IMR-90 (cell line): ENCODE measurements around the gene AP3M1. TPM values are rescaled to one million over a fixed set of nuclear protein-coding genes. Genes with fewer than 3 reads are reported as not detected.
A peak's percentile ranks its signal among the peaks of the same experiment; 100 is the strongest.

Source experiments
- ATAC-seq: fragments of 200-7000 bp; cut with Tn5 transposase; 2 replicates; pipeline ENCODE4 v1.9.1; 2020; ENCODE audit warnings: low read depth, mild to moderate bottlenecking, moderate library complexity
- BruUV-seq: library from RNA; stranded (reverse); fragments of 400-500 nt; replicated peaks from 2 replicates; lab custom pipeline; 2021; lab: Mats Ljungman, UMichigan
- CTCF ChIA-PET: fragments of 300-600 bp; formaldehyde crosslinking; extraction: SDS; loops from one replicate; lab custom pipeline; 2021; ENCODE audit warnings: antibody characterized with exemption; lab: Yijun Ruan, JAX
- POLR2A ChIA-PET: fragments of 300-600 bp; sonication (Branson Sonifier 250); formaldehyde crosslinking; loops from one replicate; lab custom pipeline; 2022; ENCODE audit warnings: antibody characterized with exemption; ENCODE audit not compliant: unreplicated experiment; lab: Charles Lee
- DNase-seq: peaks from one replicate; pipeline ENCODE4 v3.0.0; 2013
- H2AFZ ChIP-seq: replicated peaks from 2 replicates; pipeline ENCODE3; 2013; ENCODE audit warnings: low read length, mild to moderate bottlenecking; ENCODE audit not compliant: poor library complexity
- H2AK5ac ChIP-seq: 2 replicates; pipeline ENCODE4 v1.6.1; 2013; ENCODE audit warnings: low read depth, low read length, inconsistent platforms
- H2AK9ac ChIP-seq: replicated peaks from 2 replicates; pipeline ENCODE3; 2013; ENCODE audit warnings: mild to moderate bottlenecking, low read depth, low read length, moderate library complexity; ENCODE audit not compliant: poor library complexity
- H2BK120ac ChIP-seq: 2 replicates; pipeline ENCODE4 v1.6.1; 2013; ENCODE audit warnings: low read depth, low read length, inconsistent platforms
- H2BK15ac ChIP-seq: 3 replicates; pipeline ENCODE4 v1.6.1; 2013; ENCODE audit warnings: low read depth, low read length, inconsistent platforms
- H2BK20ac ChIP-seq: 2 replicates; pipeline ENCODE4 v1.6.1; 2013; ENCODE audit warnings: low read depth, mild to moderate bottlenecking, inconsistent platforms, low read length, moderate library complexity
- H2BK5ac ChIP-seq: 2 replicates; pipeline ENCODE4 v1.6.1; 2013; ENCODE audit warnings: mild to moderate bottlenecking, low read depth, low read length, inconsistent platforms; ENCODE audit not compliant: poor library complexity, severe bottlenecking
- H3K14ac ChIP-seq: replicated peaks from 2 replicates; pipeline ENCODE4 v1.6.1; 2013; ENCODE audit warnings: low read depth, low read length, inconsistent platforms
- H3K18ac ChIP-seq: 2 replicates; pipeline ENCODE4 v1.6.1; 2013; ENCODE audit warnings: low read depth, low read length, control low read depth
- H3K23ac ChIP-seq: 2 replicates; pipeline ENCODE4 v1.6.1; 2013; ENCODE audit warnings: low read depth, low read length, inconsistent platforms
- H3K27ac ChIP-seq: 2 replicates; pipeline ENCODE4 v1.5.1; 2013; ENCODE audit warnings: mild to moderate bottlenecking, control low read depth, low read length; ENCODE audit not compliant: insufficient read depth
- H3K27me3 ChIP-seq: 2 replicates; pipeline ENCODE4 v1.6.1; 2013; ENCODE audit warnings: low read length; ENCODE audit not compliant: control insufficient read depth, insufficient read depth
- H3K36me3 ChIP-seq: 2 replicates; pipeline ENCODE4 v1.6.1; 2013; ENCODE audit warnings: low read length, mixed read lengths; ENCODE audit not compliant: control insufficient read depth, insufficient read depth
- H3K4ac ChIP-seq: 2 replicates; pipeline ENCODE4 v1.6.1; 2013; ENCODE audit warnings: low read depth, low read length, inconsistent platforms
- H3K4me1 ChIP-seq: 2 replicates; pipeline ENCODE4 v1.6.1; 2013; ENCODE audit warnings: low read length, mixed read lengths; ENCODE audit not compliant: control insufficient read depth, insufficient read depth
- H3K4me2 ChIP-seq: 2 replicates; pipeline ENCODE4 v1.6.1; 2013; ENCODE audit warnings: low read depth, mild to moderate bottlenecking, control low read depth, low read length, moderate library complexity
- H3K4me3 ChIP-seq: 2 replicates; pipeline ENCODE4 v1.5.1; 2013; ENCODE audit warnings: low read depth, mild to moderate bottlenecking, control low read depth, low read length, moderate library complexity; ENCODE audit not compliant: insufficient read depth
- H3K56ac ChIP-seq: 2 replicates; pipeline ENCODE4 v1.6.1; 2013; ENCODE audit warnings: low read length, inconsistent platforms; ENCODE audit not compliant: insufficient read depth; ENCODE audit errors: extremely low read depth
- H3K79me1 ChIP-seq, 2 experiments: 2 replicates each; pipeline ENCODE4 v1.6.1; 2013; ENCODE audit warnings: low read length in 2 of 2, inconsistent platforms in 1 of 2, low read depth in 1 of 2
- H3K9ac ChIP-seq: 2 replicates; pipeline ENCODE4 v1.6.1; 2013; ENCODE audit warnings: low read depth, low read length, control low read depth
- H3K9me1 ChIP-seq: 2 replicates; pipeline ENCODE4 v1.6.1; 2013; ENCODE audit warnings: low read length, inconsistent platforms; ENCODE audit not compliant: insufficient read depth
- H3K9me3 ChIP-seq: 2 replicates; pipeline ENCODE4 v1.6.1; 2013; ENCODE audit warnings: low read length; ENCODE audit not compliant: control insufficient read depth, insufficient read depth
- H4K20me1 ChIP-seq: 2 replicates; pipeline ENCODE4 v1.6.1; 2013; ENCODE audit warnings: low read length, inconsistent platforms; ENCODE audit not compliant: insufficient read depth
- H4K5ac ChIP-seq: 2 replicates; pipeline ENCODE4 v1.6.1; 2013; ENCODE audit warnings: mild to moderate bottlenecking, low read depth, low read length, control low read depth
- H4K8ac ChIP-seq, 2 experiments: 2 replicates each; pipeline ENCODE4 v1.6.1; 2013; ENCODE audit warnings: low read depth in 2 of 2, low read length in 2 of 2, control low read depth in 1 of 2, inconsistent platforms in 1 of 2
- H4K91ac ChIP-seq: 2 replicates; pipeline ENCODE4 v1.6.1; 2013; ENCODE audit warnings: low read depth, low read length, inconsistent platforms; ENCODE audit not compliant: insufficient read depth
- BHLHE40 ChIP-seq: fragments of 150-350 bp; IDR thresholded peaks from 2 replicates; pipeline ENCODE4 v1.6.1; 2016; ENCODE audit warnings: mild to moderate bottlenecking, low read depth, low read length
- CEBPB ChIP-seq: IDR thresholded peaks from 2 replicates; pipeline ENCODE4 v1.6.1; 2012; ENCODE audit warnings: low read depth, low read length, improper control_type of control experiment
- CHD1 ChIP-seq: IDR thresholded peaks from 2 replicates; pipeline ENCODE4 v1.6.1; 2012; ENCODE audit warnings: low read depth, low read length, improper control_type of control experiment
- FOS ChIP-seq: fragments of 150-350 bp; IDR thresholded peaks from 2 replicates; pipeline ENCODE4 v1.6.1; 2016; ENCODE audit warnings: low read depth, low read length
- MAFK ChIP-seq: IDR thresholded peaks from 2 replicates; pipeline ENCODE4 v1.6.1; 2012; ENCODE audit warnings: low read depth, low read length, improper control_type of control experiment
- MAZ ChIP-seq: IDR thresholded peaks from 2 replicates; pipeline ENCODE4 v1.6.1; 2012; ENCODE audit warnings: low read depth, mild to moderate bottlenecking, low read length, improper control_type of control experiment, moderate library complexity, borderline replicate concordance
- MXI1 ChIP-seq: IDR thresholded peaks from 2 replicates; pipeline ENCODE4 v1.6.1; 2012; ENCODE audit warnings: low read depth, mild to moderate bottlenecking, low read length, moderate library complexity, borderline replicate concordance
- NFE2L2 ChIP-seq: fragments of 150-350 bp; IDR thresholded peaks from 2 replicates; pipeline ENCODE4 v1.6.1; 2016; ENCODE audit warnings: low read depth, mild to moderate bottlenecking, low read length
- POLR2A ChIP-seq: IDR thresholded peaks from 2 replicates; pipeline ENCODE4 v1.6.1; 2012; ENCODE audit warnings: mild to moderate bottlenecking, low read depth, low read length
- RAD21 ChIP-seq: IDR thresholded peaks from 2 replicates; pipeline ENCODE4 v1.6.1; 2012; ENCODE audit warnings: low read length, improper control_type of control experiment
- RCOR1 ChIP-seq: IDR thresholded peaks from 2 replicates; pipeline ENCODE4 v1.6.1; 2012; ENCODE audit warnings: mild to moderate bottlenecking, low read length, improper control_type of control experiment; ENCODE audit not compliant: insufficient replicate concordance
- RFX5 ChIP-seq: IDR thresholded peaks from 2 replicates; pipeline ENCODE4 v1.8.0; 2012; ENCODE audit warnings: low read depth, mild to moderate bottlenecking, low read length, moderate library complexity
- SMC3 ChIP-seq: fragments of 150-350 bp; IDR thresholded peaks from 2 replicates; pipeline ENCODE4 v1.6.1; 2016; ENCODE audit warnings: low read depth, mild to moderate bottlenecking, antibody characterized with exemption, low read length, moderate library complexity
- WGBS, 2 experiments: methylation state at CpG; one replicate each; pipeline versions ENCODE4 v1.1.5 to v1.1.7; 2013; ENCODE audit warnings: missing lambda C conversion rate in 2 of 2; ENCODE audit not compliant: insufficient read length in 1 of 2; ENCODE audit errors: extremely low coverage in 2 of 2; 5-methylcytosine and 5-hydroxymethylcytosine counted together
- dilution Hi-C: fragments of 300-500 bp; cut with HindIII; formaldehyde crosslinking; loops from one replicate; pipeline ENCODE4 v1.14.3; 2018; ENCODE audit warnings: low sequenced_read_pairs; ENCODE audit not compliant: unreplicated experiment
- in situ Hi-C: fragments of 300-500 bp; cut with MboI; formaldehyde crosslinking; loops from 3 replicates; pipeline ENCODE4 v1.14.3; 2019; ENCODE audit warnings: low sequenced_read_pairs, inconsistent platforms, mixed read lengths
- intact Hi-C: fragments of 100-400 bp; cut with micrococcal nuclease; formaldehyde crosslinking; loops from 2 replicates; pipeline ENCODE4 v1.10.0; 2022
- polyA plus RNA-seq, 3 experiments: library from polyadenylated mRNA; depleted of rRNA; stranded (reverse); fragments of >200 nt; gene quantifications; 2 replicates each; pipeline ENCODE4 v1.2.3, GENCODE V29; 2012; ENCODE audit warnings: low replicate concordance in 1 of 3
- total RNA-seq: library from RNA; depleted of rRNA; stranded (reverse); fragments of >200 nt; gene quantifications from 2 replicates; pipeline ENCODE4 v1.2.3, GENCODE V29; 2012
- TF ChIP-seq, protein P1 (sequence below): fragments of 150-350 bp; IDR thresholded peaks from 2 replicates; pipeline ENCODE4 v1.6.1; 2017; ENCODE audit warnings: mild to moderate bottlenecking, antibody characterized with exemption, low read length, low read depth
- TF ChIP-seq, protein P2 (sequence below): fragments of 150-350 bp; IDR thresholded peaks from 2 replicates; pipeline ENCODE4 v1.6.1; 2016; ENCODE audit warnings: low read depth, mild to moderate bottlenecking, low read length, moderate library complexity, borderline replicate concordance
- TF ChIP-seq, protein P3 (sequence below): conservative IDR thresholded peaks from 2 replicates; pipeline ENCODE4 v1.5.1; 2012; ENCODE audit warnings: mild to moderate bottlenecking, low read depth, low read length, improper control_type of control experiment

The AP3M1 gene
- total and polyA plus RNA-seq, 2 of the 4 experiments (the other 2 are of a cell fraction), result 26.6 to 46.4 TPM

DNA sequence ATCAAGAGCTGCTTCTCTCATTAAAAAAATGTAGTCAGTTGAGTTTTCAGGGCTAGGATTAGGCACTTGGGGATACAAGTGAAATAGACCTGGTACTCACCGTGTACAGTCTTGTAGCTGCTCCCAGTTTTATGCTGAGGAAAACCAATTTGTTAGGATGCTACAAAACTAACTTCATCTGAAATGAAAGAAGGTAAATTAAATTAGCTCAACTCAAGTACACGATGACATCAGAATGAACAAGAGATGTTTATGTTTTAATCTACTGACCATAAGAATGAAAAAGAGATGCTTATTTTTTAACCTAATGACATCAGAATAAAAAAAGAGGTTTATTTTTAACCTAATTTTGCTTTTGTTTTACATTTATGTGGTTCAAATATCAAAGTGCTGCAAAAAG lies 73.7 kb downstream of the AP3M1 start:
- intact Hi-C loops, result no loop called here
- peak; percentile 44 for DNase-seq
- no peak overlapping the region for H3K56ac ChIP-seq
- H3K27me3 ChIP-seq, result no peaks in the 10 kb centered on the region
- BruUV-seq, result no TSS peak
- H3K4me1 ChIP-seq, result peaks cover 16% of the 10 kb centered on the region
- H3K4ac ChIP-seq, result no peak overlapping the region
- no peak overlapping the region for H3K4me2 ChIP-seq
- CTCF ChIA-PET, result no interaction called here
- no CpG with 5 or more reads among the region's 2 CpGs for WGBS, 2 experiments
- H4K91ac ChIP-seq, result no peak overlapping the region
- dilution Hi-C loops, result no loop called here
- no peak overlapping the region for H2AFZ ChIP-seq
- in situ Hi-C loops, result no loop called here
- POLR2A ChIA-PET, result no interaction called here
- peaks cover 56% of the 10 kb centered on the region for H4K20me1 ChIP-seq
- no peak overlapping the region for H3K9ac ChIP-seq
- no peak overlapping the region for H3K4me3 ChIP-seq
- no peak overlapping the region for H2AK5ac ChIP-seq
- no peak for TF ChIP-seq MAZ
- TF ChIP-seq, protein P1, sequence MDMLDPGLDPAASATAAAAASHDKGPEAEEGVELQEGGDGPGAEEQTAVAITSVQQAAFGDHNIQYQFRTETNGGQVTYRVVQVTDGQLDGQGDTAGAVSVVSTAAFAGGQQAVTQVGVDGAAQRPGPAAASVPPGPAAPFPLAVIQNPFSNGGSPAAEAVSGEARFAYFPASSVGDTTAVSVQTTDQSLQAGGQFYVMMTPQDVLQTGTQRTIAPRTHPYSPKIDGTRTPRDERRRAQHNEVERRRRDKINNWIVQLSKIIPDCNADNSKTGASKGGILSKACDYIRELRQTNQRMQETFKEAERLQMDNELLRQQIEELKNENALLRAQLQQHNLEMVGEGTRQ, result no peak
- no peak for TF ChIP-seq RFX5
- TF ChIP-seq, protein P2, sequence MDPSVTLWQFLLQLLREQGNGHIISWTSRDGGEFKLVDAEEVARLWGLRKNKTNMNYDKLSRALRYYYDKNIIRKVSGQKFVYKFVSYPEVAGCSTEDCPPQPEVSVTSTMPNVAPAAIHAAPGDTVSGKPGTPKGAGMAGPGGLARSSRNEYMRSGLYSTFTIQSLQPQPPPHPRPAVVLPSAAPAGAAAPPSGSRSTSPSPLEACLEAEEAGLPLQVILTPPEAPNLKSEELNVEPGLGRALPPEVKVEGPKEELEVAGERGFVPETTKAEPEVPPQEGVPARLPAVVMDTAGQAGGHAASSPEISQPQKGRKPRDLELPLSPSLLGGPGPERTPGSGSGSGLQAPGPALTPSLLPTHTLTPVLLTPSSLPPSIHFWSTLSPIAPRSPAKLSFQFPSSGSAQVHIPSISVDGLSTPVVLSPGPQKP, result no peak
- no peak for TF ChIP-seq NFE2L2
- no peak for TF ChIP-seq CHD1
- no peak for TF ChIP-seq MAFK
- no peak for TF ChIP-seq POLR2A
- TF ChIP-seq SMC3, result no peak
- TF ChIP-seq, protein P3, sequence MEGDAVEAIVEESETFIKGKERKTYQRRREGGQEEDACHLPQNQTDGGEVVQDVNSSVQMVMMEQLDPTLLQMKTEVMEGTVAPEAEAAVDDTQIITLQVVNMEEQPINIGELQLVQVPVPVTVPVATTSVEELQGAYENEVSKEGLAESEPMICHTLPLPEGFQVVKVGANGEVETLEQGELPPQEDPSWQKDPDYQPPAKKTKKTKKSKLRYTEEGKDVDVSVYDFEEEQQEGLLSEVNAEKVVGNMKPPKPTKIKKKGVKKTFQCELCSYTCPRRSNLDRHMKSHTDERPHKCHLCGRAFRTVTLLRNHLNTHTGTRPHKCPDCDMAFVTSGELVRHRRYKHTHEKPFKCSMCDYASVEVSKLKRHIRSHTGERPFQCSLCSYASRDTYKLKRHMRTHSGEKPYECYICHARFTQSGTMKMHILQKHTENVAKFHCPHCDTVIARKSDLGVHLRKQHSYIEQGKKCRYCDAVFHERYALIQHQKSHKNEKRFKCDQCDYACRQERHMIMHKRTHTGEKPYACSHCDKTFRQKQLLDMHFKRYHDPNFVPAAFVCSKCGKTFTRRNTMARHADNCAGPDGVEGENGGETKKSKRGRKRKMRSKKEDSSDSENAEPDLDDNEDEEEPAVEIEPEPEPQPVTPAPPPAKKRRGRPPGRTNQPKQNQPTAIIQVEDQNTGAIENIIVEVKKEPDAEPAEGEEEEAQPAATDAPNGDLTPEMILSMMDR, result no peak
- TF ChIP-seq MXI1, result no peak
- TF ChIP-seq RCOR1, result no peak
- no peak for TF ChIP-seq CEBPB
- TF ChIP-seq FOS, result no peak
- TF ChIP-seq BHLHE40, result no peak
- TF ChIP-seq RAD21, result no peak
- H2BK20ac ChIP-seq, result no peak overlapping the region
- H3K27ac ChIP-seq, result no peak overlapping the region
- H4K8ac ChIP-seq, result no peak overlapping the region
- peaks cover 36% of the 10 kb centered on the region for H3K36me3 ChIP-seq
- no peak overlapping the region for H2BK120ac ChIP-seq
- peaks cover 15% of the 10 kb centered on the region; the same call in 1 of the 2 replicates for H3K9me1 ChIP-seq
- H3K79me1 ChIP-seq, result peaks cover 26 to 78% of the 10 kb centered on the region in 2 experiments
- H2BK15ac ChIP-seq, result no peak overlapping the region; the same call in 2 of the 3 replicates
- 0 out of 2 replicates have a peak overlapping the region, but pooled peaks have one; percentile 43 for H3K14ac ChIP-seq
- H3K23ac ChIP-seq, result no peak overlapping the region
- no peak overlapping the region for H4K5ac ChIP-seq
- H3K9me3 ChIP-seq, result no peaks in the 10 kb centered on the region
- H2BK5ac ChIP-seq, result peak overlapping the region; percentile 24
- H3K18ac ChIP-seq, result no peak overlapping the region
- H2AK9ac ChIP-seq, result no peak overlapping the region
- no peak for ATAC-seq
